ENCODE measurements around the gene CHMP1A.

- TF ChIP-seq CTCF (IDR thresholded peaks at IDR 0.05; ENCODE audit: control extremely low read depth in 1 of 3, insufficient read depth in 1 of 3, low read depth in 1 of 3, low read length in 3 of 3) (no peak), EZH2 (IDR thresholded peaks at IDR 0.05; ENCODE audit: low read depth, low read length, severe bottlenecking) (no peak), CTBP2 (IDR thresholded peaks at IDR 0.05; ENCODE audit: borderline replicate concordance, insufficient read depth, insufficient read length, low read length) (no peak), TCF12 (IDR thresholded peaks at IDR 0.05; ENCODE audit: low read depth, low read length) (no peak), RAD21 (IDR thresholded peaks at IDR 0.05 in 1 of 2, conservative IDR thresholded peaks at IDR 0.05 in 1 of 2; ENCODE audit: low read depth in 2 of 2, low read length in 2 of 2) (no peak)
Observed at GRCh38 chr16:89598199-89598598, 59.3 kb downstream of the CHMP1A start.

Data from H1 (cell line).